Nephron progenitor cell (in vitro differentiated cells): Measurements from ENCODE around the gene XRCC4.

ENCODE experiments used
- DNase-seq: peaks from one replicate; pipeline ENCODE4 v3.0.0; 2021
- H3K27ac Mint-ChIP-seq: 2 replicates; pipeline ENCODE4 v1.8.0; 2021; ENCODE audit warnings: mild to moderate bottlenecking, moderate library complexity, mixed read lengths
- H3K27me3 Mint-ChIP-seq: 2 replicates; pipeline ENCODE4 v1.8.0; 2021; ENCODE audit warnings: mild to moderate bottlenecking, low read depth, mixed read lengths; ENCODE audit not compliant: poor library complexity
- H3K36me3 Mint-ChIP-seq: 2 replicates; pipeline ENCODE4 v1.8.0; 2021; ENCODE audit warnings: low read depth, mixed read lengths
- H3K4me1 Mint-ChIP-seq: 2 replicates; pipeline ENCODE4 v1.8.0; 2021; ENCODE audit warnings: mixed read lengths
- H3K4me3 Mint-ChIP-seq: 2 replicates; pipeline ENCODE4 v1.8.0; 2021; ENCODE audit warnings: mild to moderate bottlenecking, moderate library complexity, mixed read lengths
- H3K9me3 Mint-ChIP-seq: 2 replicates; pipeline ENCODE4 v1.8.0; 2021; ENCODE audit warnings: mild to moderate bottlenecking, moderate library complexity, mixed read lengths
- CTCF ChIP-seq: fragments of 200-600 bp; sonication (generic); IDR thresholded peaks from 2 replicates; pipeline ENCODE4 v1.5.0; 2021; ENCODE audit warnings: antibody characterized with exemption

XRCC4 gene

GRCh38 chr5:83277154-83277553 is 199.8 kb downstream of the XRCC4 start:
- Mint-ChIP-seq H3K4me3 (no peak overlapping the region), H3K27me3 (peaks cover 4% of the 10 kb centered on the region), H3K4me1 (peaks cover 25% of the 10 kb centered on the region), H3K36me3 (peaks cover 4% of the 10 kb centered on the region), H3K27ac (no peak overlapping the region), H3K9me3 (peaks cover 27% of the 10 kb centered on the region)
- TF ChIP-seq CTCF: no peak
- DNase-seq: no peak

GRCh38 chr5:83277953-83278352 is 200.6 kb downstream of the XRCC4 start:
- Mint-ChIP-seq H3K27me3 (peaks cover 4% of the 10 kb centered on the region), H3K4me3 (no peak overlapping the region), H3K36me3 (peaks cover 4% of the 10 kb centered on the region), H3K9me3 (peaks cover 24% of the 10 kb centered on the region), H3K27ac (no peak overlapping the region), H3K4me1 (peaks cover 25% of the 10 kb centered on the region)
- no peak for TF ChIP-seq CTCF
- no peak for DNase-seq

- no peaks in the 10 kb centered on the region for H3K27me3 Mint-ChIP-seq
- no peaks in the 10 kb centered on the region for H3K36me3 Mint-ChIP-seq
- peak overlapping the region; percentile 18 for H3K27ac Mint-ChIP-seq
- no peak overlapping the region for H3K4me3 Mint-ChIP-seq
- peaks cover 25% of the 10 kb centered on the region for H3K4me1 Mint-ChIP-seq
- DNase-seq: no peak
- peaks cover 6% of the 10 kb centered on the region for H3K9me3 Mint-ChIP-seq
- TF ChIP-seq CTCF: no peak
Observed at GRCh38 chr5:83281176-83281575, 203.8 kb downstream of the XRCC4 start.

GRCh38 chr5:83281658-83282057 is 204.3 kb downstream of the XRCC4 start:
- Mint-ChIP-seq H3K27ac (peak overlapping the region; percentile 18), H3K4me3 (no peak overlapping the region), H3K36me3 (no peaks in the 10 kb centered on the region), H3K9me3 (peaks cover 6% of the 10 kb centered on the region), H3K27me3 (no peaks in the 10 kb centered on the region), H3K4me1 (peaks cover 25% of the 10 kb centered on the region)
- DNase-seq: no peak
- no peak for TF ChIP-seq CTCF

GRCh38 chr5:83283761-83284160 is 206.4 kb downstream of the XRCC4 start:
- Mint-ChIP-seq H3K9me3 (peaks cover 6% of the 10 kb centered on the region), H3K4me1 (peaks cover 19% of the 10 kb centered on the region), H3K36me3 (no peaks in the 10 kb centered on the region), H3K27ac (no peak overlapping the region), H3K4me3 (no peak overlapping the region), H3K27me3 (no peaks in the 10 kb centered on the region)
- no peak for DNase-seq
- TF ChIP-seq CTCF: no peak

- Mint-ChIP-seq H3K27me3 (no peaks in the 10 kb centered on the region), H3K36me3 (no peaks in the 10 kb centered on the region), H3K4me1 (peaks cover 12% of the 10 kb centered on the region), H3K4me3 (no peak overlapping the region), H3K9me3 (peaks cover 14% of the 10 kb centered on the region), H3K27ac (peak overlapping the region; percentile 57)
- no peak for DNase-seq
- no peak for TF ChIP-seq CTCF
Observed at GRCh38 chr5:83285661-83286398, 208.5 kb downstream of the XRCC4 start.
